ENCODE results near the gene TUBB1. TPM values are rescaled to one million over a fixed set of nuclear protein-coding genes. Genes with fewer than 3 reads are reported as not detected.

TUBB1 gene
- total and polyA plus RNA-seq, 2 of the 13 experiments (the other 11 are each of a cell fraction or from before 2014, with no cell fraction given): 0.11 to 57.6 TPM

DNA sequence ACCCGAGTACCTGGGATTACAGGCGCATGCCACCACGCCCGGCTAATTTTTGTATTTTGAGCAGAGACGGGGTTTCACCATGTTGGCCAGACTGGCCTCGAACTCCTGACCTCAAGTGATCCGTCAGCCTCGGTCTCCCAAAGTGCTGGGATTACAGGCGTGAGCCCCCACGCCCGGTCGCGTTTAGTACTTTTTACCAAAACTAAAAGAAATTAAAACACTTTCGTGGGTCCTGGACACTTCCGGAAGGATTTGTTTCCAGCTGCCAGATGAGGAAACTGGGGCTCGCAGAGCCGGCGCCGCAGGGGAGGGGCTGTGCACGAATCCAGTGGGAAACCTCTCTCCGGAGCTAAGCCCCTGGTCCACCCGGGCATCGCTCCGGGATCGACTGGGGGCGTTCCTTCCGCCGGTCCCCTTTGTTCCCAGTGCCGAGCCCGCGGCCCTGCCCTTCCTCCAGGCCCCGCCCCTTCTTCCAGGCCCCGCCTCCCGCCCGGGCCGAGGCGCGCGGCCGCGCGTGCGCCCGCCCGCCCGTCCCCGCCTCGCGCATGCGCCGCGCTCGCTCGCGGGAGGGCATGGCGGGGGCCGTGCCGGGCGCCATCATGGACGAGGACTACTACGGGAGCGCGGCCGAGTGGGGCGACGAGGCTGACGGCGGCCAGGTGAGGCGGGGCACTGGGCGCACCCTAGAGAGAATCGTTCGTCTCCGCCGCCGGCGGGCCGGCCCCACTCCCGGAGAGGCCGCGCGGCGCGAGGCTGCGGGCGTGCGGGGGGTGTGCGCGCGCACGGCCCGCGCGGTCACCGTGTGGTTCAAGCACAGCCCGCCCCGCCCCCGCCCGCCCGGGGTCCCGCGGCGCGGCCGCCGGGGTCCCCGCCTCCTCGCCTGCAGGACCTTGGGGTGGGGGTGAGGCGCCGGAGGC is 38.3 kb upstream of the TUBB1 start, which contains the start of gene NELFCD (continued):
- TF ChIP-seq ZNF546 (CRISPR knock-in tag; conservative IDR thresholded peaks at IDR 0.05) (no peak), ZNF773 (CRISPR knock-in tag; IDR thresholded peaks at IDR 0.05; ENCODE audit: borderline replicate concordance) (no peak), ADNP (CRISPR knock-in tag; IDR thresholded peaks at IDR 0.05) (0 out of 2 replicates have a peak, but pooled peaks have one; percentile 33), PHF8 (CRISPR knock-in tag; IDR thresholded peaks at IDR 0.05) (peak; percentile 87), SATB2 (CRISPR knock-in tag; IDR thresholded peaks at IDR 0.05) (no peak; the same call in 1 of the 2 replicates), ZNF343 (CRISPR knock-in tag; IDR thresholded peaks at IDR 0.05) (0 out of 2 replicates have a peak, but pooled peaks have one; percentile 24), NFE2 (CRISPR knock-in tag; IDR thresholded peaks at IDR 0.05) (no peak), ZNF749 (CRISPR knock-in tag; IDR thresholded peaks at IDR 0.05; ENCODE audit: borderline replicate concordance) (no peak), HES4 (CRISPR knock-in tag; IDR thresholded peaks at IDR 0.05; ENCODE audit: borderline replicate concordance) (peak; percentile 97), ZNF775 (CRISPR knock-in tag; IDR thresholded peaks at IDR 0.05; ENCODE audit: borderline replicate concordance) (no peak), ELF4 (CRISPR knock-in tag; IDR thresholded peaks at IDR 0.05; ENCODE audit: borderline replicate concordance) (no peak), ZNF101 (CRISPR knock-in tag; IDR thresholded peaks at IDR 0.05; ENCODE audit: borderline replicate concordance, low read depth) (no peak), NFYB (CRISPR knock-in tag; IDR thresholded peaks at IDR 0.05) (no peak), CBX1 (IDR thresholded peaks at IDR 0.05; ENCODE audit: low read depth) (peak; percentile 71), JUNB (CRISPR knock-in tag; IDR thresholded peaks at IDR 0.05; ENCODE audit: borderline replicate concordance) (no peak), ZBTB4 (CRISPR knock-in tag; IDR thresholded peaks at IDR 0.05; ENCODE audit: borderline replicate concordance) (no peak), HNRNPK (IDR thresholded peaks at IDR 0.05; ENCODE audit: low read depth, low read length, poor library complexity, severe bottlenecking) (no peak), NFRKB (IDR thresholded peaks at IDR 0.05) (no peak)
- TF ChIP-seq, protein P1, sequence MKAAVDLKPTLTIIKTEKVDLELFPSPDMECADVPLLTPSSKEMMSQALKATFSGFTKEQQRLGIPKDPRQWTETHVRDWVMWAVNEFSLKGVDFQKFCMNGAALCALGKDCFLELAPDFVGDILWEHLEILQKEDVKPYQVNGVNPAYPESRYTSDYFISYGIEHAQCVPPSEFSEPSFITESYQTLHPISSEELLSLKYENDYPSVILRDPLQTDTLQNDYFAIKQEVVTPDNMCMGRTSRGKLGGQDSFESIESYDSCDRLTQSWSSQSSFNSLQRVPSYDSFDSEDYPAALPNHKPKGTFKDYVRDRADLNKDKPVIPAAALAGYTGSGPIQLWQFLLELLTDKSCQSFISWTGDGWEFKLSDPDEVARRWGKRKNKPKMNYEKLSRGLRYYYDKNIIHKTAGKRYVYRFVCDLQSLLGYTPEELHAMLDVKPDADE (CRISPR knock-in tag; IDR thresholded peaks at IDR 0.05): no peak
- TF ChIP-seq, protein P2, sequence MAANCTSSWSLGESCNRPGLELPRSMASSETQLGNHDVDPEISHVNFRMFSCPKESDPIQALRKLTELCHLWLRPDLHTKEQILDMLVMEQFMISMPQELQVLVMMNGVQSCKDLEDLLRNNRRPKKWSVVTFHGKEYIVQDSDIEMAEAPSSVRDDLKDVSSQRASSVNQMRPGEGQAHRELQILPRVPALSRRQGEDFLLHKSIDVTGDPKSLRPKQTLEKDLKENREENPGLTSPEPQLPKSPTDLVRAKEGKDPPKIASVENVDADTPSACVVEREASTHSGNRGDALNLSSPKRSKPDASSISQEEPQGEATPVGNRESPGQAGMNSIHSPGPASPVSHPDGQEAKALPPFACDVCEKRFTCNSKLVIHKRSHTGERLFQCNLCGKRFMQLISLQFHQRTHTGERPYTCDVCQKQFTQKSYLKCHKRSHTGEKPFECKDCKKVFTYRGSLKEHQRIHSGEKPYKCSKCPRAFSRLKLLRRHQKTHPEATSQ (CRISPR knock-in tag; IDR thresholded peaks at IDR 0.05; ENCODE audit: borderline replicate concordance): no peak
- TF ChIP-seq, protein P3, sequence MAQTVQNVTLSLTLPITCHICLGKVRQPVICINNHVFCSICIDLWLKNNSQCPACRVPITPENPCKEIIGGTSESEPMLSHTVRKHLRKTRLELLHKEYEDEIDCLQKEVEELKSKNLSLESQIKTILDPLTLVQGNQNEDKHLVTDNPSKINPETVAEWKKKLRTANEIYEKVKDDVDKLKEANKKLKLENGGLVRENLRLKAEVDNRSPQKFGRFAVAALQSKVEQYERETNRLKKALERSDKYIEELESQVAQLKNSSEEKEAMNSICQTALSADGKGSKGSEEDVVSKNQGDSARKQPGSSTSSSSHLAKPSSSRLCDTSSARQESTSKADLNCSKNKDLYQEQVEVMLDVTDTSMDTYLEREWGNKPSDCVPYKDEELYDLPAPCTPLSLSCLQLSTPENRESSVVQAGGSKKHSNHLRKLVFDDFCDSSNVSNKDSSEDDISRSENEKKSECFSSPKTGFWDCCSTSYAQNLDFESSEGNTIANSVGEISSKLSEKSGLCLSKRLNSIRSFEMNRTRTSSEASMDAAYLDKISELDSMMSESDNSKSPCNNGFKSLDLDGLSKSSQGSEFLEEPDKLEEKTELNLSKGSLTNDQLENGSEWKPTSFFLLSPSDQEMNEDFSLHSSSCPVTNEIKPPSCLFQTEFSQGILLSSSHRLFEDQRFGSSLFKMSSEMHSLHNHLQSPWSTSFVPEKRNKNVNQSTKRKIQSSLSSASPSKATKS (CRISPR knock-in tag; IDR thresholded peaks at IDR 0.05): no peak; the same call in 1 of the 2 replicates
